PC-3 (cell line): ENCODE data around the gene LCK. TPM values are rescaled to one million over a fixed set of nuclear protein-coding genes. Genes with fewer than 3 reads are reported as not detected.

Experiments
- ATAC-seq: fragments of 200-7000 bp; cut with Tn5 transposase; 2 replicates; pipeline ENCODE4 v1.9.1; 2020; ENCODE audit warnings: mild to moderate bottlenecking, moderate library complexity
- BruUV-seq: library from RNA; stranded (reverse); fragments of 400-500 nt; replicated peaks from 2 replicates; lab custom pipeline; 2021; lab: Mats Ljungman, UMichigan
- CTCF ChIA-PET: fragments of 300-600 bp; sonication (Branson Sonifier 250); formaldehyde crosslinking; loops from one replicate; lab custom pipeline; 2022; ENCODE audit warnings: antibody characterized with exemption; lab: Charles Lee
- POLR2A ChIA-PET: fragments of 300-600 bp; sonication (Branson Sonifier 250); formaldehyde crosslinking; loops from one replicate; lab custom pipeline; 2022; ENCODE audit warnings: antibody characterized with exemption; ENCODE audit not compliant: unreplicated experiment; lab: Charles Lee
- DNase-seq: peaks from one replicate; pipeline ENCODE4 v3.0.0-alpha.2; 2015
- H2AFZ ChIP-seq: fragments of 300-600 bp; sonication (generic); 2 replicates; pipeline ENCODE4 v1.6.0; 2016; ENCODE audit warnings: antibody characterized with exemption, low read length
- H3F3A ChIP-seq: fragments of 300-600 bp; sonication (generic); one replicate; pipeline ENCODE4 v1.6.0; 2017; ENCODE audit warnings: antibody characterized with exemption, low read length, control low read depth, mild to moderate bottlenecking; ENCODE audit not compliant: unreplicated experiment
- H3K27ac ChIP-seq: fragments of 300-600 bp; sonication (generic); 2 replicates; pipeline ENCODE4 v1.5.1; 2016; ENCODE audit warnings: mild to moderate bottlenecking, low read length
- H3K27me3 ChIP-seq: fragments of 300-600 bp; sonication (generic); 2 replicates; pipeline ENCODE4 v1.6.1; 2016; ENCODE audit warnings: low read length, mixed read lengths
- H3K36me3 ChIP-seq: fragments of 300-600 bp; sonication (generic); 2 replicates; pipeline ENCODE4 v1.6.1; 2016; ENCODE audit warnings: low read depth, mixed run types, low read length, mixed read lengths
- H3K4me1 ChIP-seq: fragments of 300-600 bp; sonication (generic); 2 replicates; pipeline ENCODE4 v1.5.1; 2016; ENCODE audit warnings: low read length; ENCODE audit not compliant: insufficient read depth
- H3K4me2 ChIP-seq: fragments of 300-600 bp; sonication (generic); 2 replicates; pipeline ENCODE4 v1.6.0; 2016; ENCODE audit warnings: low read length
- H3K4me3 ChIP-seq: fragments of 300-600 bp; sonication (generic); 2 replicates; pipeline ENCODE4 v1.5.1; 2016; ENCODE audit warnings: mild to moderate bottlenecking, low read length, mixed read lengths
- H3K79me2 ChIP-seq: fragments of 300-600 bp; sonication (generic); 2 replicates; pipeline ENCODE4 v1.6.1; 2017; ENCODE audit warnings: low read length, mixed read lengths
- H3K9ac ChIP-seq: fragments of 300-600 bp; sonication (generic); 2 replicates; pipeline ENCODE4 v1.6.0; 2016; ENCODE audit warnings: mild to moderate bottlenecking, low read length
- H3K9me2 ChIP-seq: fragments of 300-600 bp; sonication (generic); replicated peaks from 2 replicates; pipeline ENCODE4 v1.6.1; 2016; ENCODE audit warnings: mixed run types, low read length, mixed read lengths
- H3K9me3 ChIP-seq: fragments of 300-600 bp; sonication (generic); 2 replicates; pipeline ENCODE4 v1.6.1; 2016; ENCODE audit warnings: low read length, mixed read lengths
- H4K20me1 ChIP-seq: fragments of 300-600 bp; sonication (generic); 2 replicates; pipeline ENCODE4 v1.6.1; 2016; ENCODE audit warnings: low read length, mixed read lengths
- EZH2 ChIP-seq: fragments of 300-600 bp; sonication (generic); IDR thresholded peaks from one replicate; pipeline ENCODE4 v1.6.1; 2017; ENCODE audit warnings: antibody characterized with exemption, mild to moderate bottlenecking, low read length; ENCODE audit not compliant: unreplicated experiment
- EZH2phosphoT487 ChIP-seq: fragments of 300-600 bp; sonication (generic); IDR thresholded peaks from 2 replicates; pipeline ENCODE4 v1.6.1; 2018; ENCODE audit warnings: mild to moderate bottlenecking, antibody characterized with exemption, low read length, borderline replicate concordance
- intact Hi-C: fragments of 100-400 bp; cut with micrococcal nuclease; formaldehyde crosslinking; loops from 2 replicates; pipeline ENCODE4 v1.9.0; 2023
- total RNA-seq: library from RNA; depleted of rRNA; stranded (reverse); fragments of >200 nt; gene quantifications from 2 replicates; pipeline ENCODE4 v1.2.3, GENCODE V29; 2014
- TF ChIP-seq, protein P1 (sequence below): fragments of 300-600 bp; sonication (generic); conservative IDR thresholded peaks from 2 replicates; pipeline ENCODE4 v1.5.1; 2017; ENCODE audit warnings: antibody characterized with exemption, low read depth, mild to moderate bottlenecking, low read length

The LCK gene
- total RNA-seq, 1 experiment from 2014 or later: 4.3 TPM

DNA sequence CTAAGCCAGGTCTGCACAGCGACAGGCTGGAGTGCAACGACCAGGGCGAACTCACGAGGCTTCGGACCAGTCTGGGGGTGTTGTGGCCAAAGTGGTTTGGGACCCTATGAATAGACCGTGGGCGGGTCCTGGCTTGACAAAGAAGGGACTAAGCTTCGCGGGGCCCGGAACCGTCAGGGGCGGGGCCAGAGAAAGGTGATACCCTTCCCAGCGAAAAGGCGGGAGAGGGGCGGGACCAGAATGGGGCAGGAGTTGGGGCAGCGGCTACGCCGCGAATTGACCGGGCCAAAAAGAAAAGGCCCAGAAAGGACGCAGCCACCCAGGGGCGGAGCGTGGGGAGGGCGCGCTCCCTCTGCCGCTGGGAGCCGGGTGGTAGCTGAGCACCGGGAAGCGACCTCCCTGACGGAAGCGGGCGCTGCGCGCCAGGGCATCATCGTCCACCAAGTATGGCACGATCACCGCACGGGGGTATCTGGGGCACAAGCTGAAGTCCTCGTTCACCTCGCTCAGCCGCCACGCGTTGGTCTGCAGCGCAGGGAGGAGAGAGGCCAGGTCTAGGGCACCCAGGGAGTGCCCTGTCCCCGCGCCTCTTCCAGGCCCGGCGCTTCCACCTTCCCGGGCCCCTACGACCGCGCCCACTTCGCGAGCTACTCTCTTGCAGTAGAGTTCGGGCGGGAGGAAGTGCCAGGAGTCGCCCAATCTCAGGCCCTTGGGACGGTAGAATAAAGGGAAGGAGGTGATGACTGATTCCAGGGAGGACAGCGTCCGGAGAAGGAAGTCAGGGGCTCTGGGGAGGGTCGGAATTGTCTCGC is 10.7 kb upstream of the LCK start:
- Histone ChIP-seq H3K27me3 (no peaks in the 10 kb centered on the region), H4K20me1 (no peaks in the 10 kb centered on the region), H3K4me2 (peak overlapping the region; percentile 95), H3K9me2 (no peaks in the 10 kb centered on the region), H3K36me3 (no peaks in the 10 kb centered on the region), H3K9me3 (no peaks in the 10 kb centered on the region), H3K79me2 (no peaks in the 10 kb centered on the region), H2AFZ (peak overlapping the region; percentile 82), H3K4me1 (peaks cover 31% of the 10 kb centered on the region), H3F3A (peaks cover 6% of the 10 kb centered on the region), H3K4me3 (peak overlapping the region; percentile 81), H3K27ac (peak overlapping the region; percentile 29), H3K9ac (peak overlapping the region; percentile 56)
- BruUV-seq: TSS peak; percentile 70
- intact Hi-C loops: loop anchor here (2.0 to 5.0 kb wide), 2 partner anchors 52 to 92 kb away; partner anchors contain the start of gene HDAC1
- ATAC-seq: peak; percentile 63
- ChIA-PET POLR2A (interaction anchor here (0.5 to 1.1 kb wide), 5 partner anchors 25 to 82 kb away, joined by 3 to 5 read pairs (median 3); no protein-coding TSS in a partner anchor), CTCF (interaction anchor here (0.9 to 1.9 kb wide), 3 partner anchors 24 to 81 kb away, joined by 4 to 17 read pairs (median 8); no protein-coding TSS in a partner anchor)
- peak; percentile 75 for DNase-seq
- TF ChIP-seq EZH2phosphoT487 (no peak), EZH2 (no peak)
- TF ChIP-seq, protein P1, sequence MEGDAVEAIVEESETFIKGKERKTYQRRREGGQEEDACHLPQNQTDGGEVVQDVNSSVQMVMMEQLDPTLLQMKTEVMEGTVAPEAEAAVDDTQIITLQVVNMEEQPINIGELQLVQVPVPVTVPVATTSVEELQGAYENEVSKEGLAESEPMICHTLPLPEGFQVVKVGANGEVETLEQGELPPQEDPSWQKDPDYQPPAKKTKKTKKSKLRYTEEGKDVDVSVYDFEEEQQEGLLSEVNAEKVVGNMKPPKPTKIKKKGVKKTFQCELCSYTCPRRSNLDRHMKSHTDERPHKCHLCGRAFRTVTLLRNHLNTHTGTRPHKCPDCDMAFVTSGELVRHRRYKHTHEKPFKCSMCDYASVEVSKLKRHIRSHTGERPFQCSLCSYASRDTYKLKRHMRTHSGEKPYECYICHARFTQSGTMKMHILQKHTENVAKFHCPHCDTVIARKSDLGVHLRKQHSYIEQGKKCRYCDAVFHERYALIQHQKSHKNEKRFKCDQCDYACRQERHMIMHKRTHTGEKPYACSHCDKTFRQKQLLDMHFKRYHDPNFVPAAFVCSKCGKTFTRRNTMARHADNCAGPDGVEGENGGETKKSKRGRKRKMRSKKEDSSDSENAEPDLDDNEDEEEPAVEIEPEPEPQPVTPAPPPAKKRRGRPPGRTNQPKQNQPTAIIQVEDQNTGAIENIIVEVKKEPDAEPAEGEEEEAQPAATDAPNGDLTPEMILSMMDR: peak; percentile 51

DNA sequence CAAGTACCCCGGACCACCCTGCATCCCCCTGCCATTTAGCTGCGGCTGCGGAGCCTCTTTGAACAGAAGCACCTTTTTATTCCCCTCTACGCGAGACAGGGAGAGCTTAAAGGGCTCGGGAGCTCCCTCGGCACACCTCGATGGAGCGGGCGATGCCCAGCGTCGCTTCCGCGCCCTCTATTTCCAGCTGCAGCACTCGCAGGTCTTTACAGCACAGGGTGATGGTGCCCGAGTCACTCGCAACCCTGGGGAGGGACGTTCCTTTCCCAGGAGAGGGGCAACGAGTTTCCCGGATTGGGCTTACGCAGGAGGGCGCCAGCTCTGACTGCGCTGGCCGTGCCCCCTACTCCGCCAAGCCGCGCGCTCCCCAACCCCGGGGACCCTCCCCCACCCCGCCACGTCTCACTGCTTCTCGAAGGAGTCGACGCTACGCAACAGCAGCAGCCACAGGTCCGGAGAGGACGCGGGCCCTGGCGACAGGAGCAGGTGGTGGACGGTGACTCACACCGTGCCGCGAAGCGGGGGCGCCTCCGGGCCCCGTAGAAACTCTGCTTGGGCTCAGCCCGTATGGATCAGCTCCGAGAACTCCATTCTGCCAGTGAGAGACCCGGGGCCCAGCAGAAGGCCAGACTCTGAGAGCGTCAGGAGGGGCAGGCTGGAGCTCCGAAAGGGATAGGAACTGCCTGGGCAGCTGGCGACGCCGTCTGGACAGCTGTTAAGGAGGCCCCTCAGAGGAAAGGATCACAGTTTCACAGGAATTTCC is 9.9 kb upstream of the LCK start:
- no TSS peak for BruUV-seq
- H3K27ac ChIP-seq: peak overlapping the region; percentile 29
- DNase-seq: peak; percentile 57
- H3K9me3 ChIP-seq: no peaks in the 10 kb centered on the region
- peaks cover 24% of the 10 kb centered on the region for H3K4me1 ChIP-seq
- TF ChIP-seq EZH2 (no peak), EZH2phosphoT487 (no peak)
- TF ChIP-seq, protein P1: no peak
- no peaks in the 10 kb centered on the region for H3K36me3 ChIP-seq
- H4K20me1 ChIP-seq: no peaks in the 10 kb centered on the region
- no peaks in the 10 kb centered on the region for H3K79me2 ChIP-seq
- ATAC-seq: peak; percentile 62
- intact Hi-C loops: loop anchor here (2.0 to 5.0 kb wide), 2 partner anchors 52 to 91 kb away; partner anchors contain the start of gene HDAC1
- H3K9ac ChIP-seq: peak overlapping the region; percentile 56
- peak overlapping the region; percentile 82 for H2AFZ ChIP-seq
- H3F3A ChIP-seq: no peaks in the 10 kb centered on the region
- ChIA-PET POLR2A (interaction anchor here (0.5 to 1.1 kb wide), 2 partner anchors 50 to 81 kb away, joined by 3 read pairs; no protein-coding TSS in a partner anchor), CTCF (interaction anchor here (0.9 to 1.9 kb wide), 4 partner anchors 25 to 80 kb away, joined by 3 to 17 read pairs (median 6); partner anchors contain the start of gene HDAC1)
- no peaks in the 10 kb centered on the region for H3K27me3 ChIP-seq
- no peaks in the 10 kb centered on the region for H3K9me2 ChIP-seq
- peak overlapping the region; percentile 95 for H3K4me2 ChIP-seq
- peak overlapping the region; percentile 81 for H3K4me3 ChIP-seq
